Measurements from ENCODE around the gene USP20. TPM values are rescaled to one million over a fixed set of nuclear protein-coding genes. Genes with fewer than 3 reads are reported as not detected.

The USP20 gene
- total RNA-seq, 1 experiment from 2014 or later, result 17.1 TPM

- no TSS peak for BruUV-seq (replicated peaks)
- Mint-ChIP-seq H3K36me3 (ENCODE audit: insufficient read depth, unreplicated experiment) (peaks cover 17% of the 10 kb centered on the region), H3K4me1 (ENCODE audit: insufficient read depth, unreplicated experiment) (no peaks in the 10 kb centered on the region), H3K27ac (ENCODE audit: low read depth, unreplicated experiment) (no peak overlapping the region), H3K4me3 (ENCODE audit: unreplicated experiment) (no peak overlapping the region), H3K9me3 (ENCODE audit: unreplicated experiment) (no peaks in the 10 kb centered on the region), H3K27me3 (ENCODE audit: insufficient read depth, unreplicated experiment) (no peaks in the 10 kb centered on the region)
- no peak for TF ChIP-seq CTCF (IDR thresholded peaks at IDR 0.05; ENCODE audit: unreplicated experiment)
- CTCF ChIA-PET, result no interaction called here
- POLR2A ChIA-PET, result no interaction called here
- no peak for DNase-seq (ENCODE audit: unreplicated experiment)
- intact Hi-C loops (cut with micrococcal nuclease), result no loop called here
These were observed 39.2 kb downstream of the USP20 start for GRCh38 chr9:129874261-129875101.

- Mint-ChIP-seq H3K4me1 (ENCODE audit: insufficient read depth, unreplicated experiment) (no peaks in the 10 kb centered on the region), H3K4me3 (ENCODE audit: unreplicated experiment) (no peak overlapping the region), H3K27ac (ENCODE audit: low read depth, unreplicated experiment) (no peak overlapping the region), H3K36me3 (ENCODE audit: insufficient read depth, unreplicated experiment) (peaks cover 21% of the 10 kb centered on the region), H3K27me3 (ENCODE audit: insufficient read depth, unreplicated experiment) (no peaks in the 10 kb centered on the region), H3K9me3 (ENCODE audit: unreplicated experiment) (no peaks in the 10 kb centered on the region)
- intact Hi-C loops (cut with micrococcal nuclease), result no loop called here
- TF ChIP-seq CTCF (IDR thresholded peaks at IDR 0.05; ENCODE audit: unreplicated experiment), result peak; percentile 16
- POLR2A ChIA-PET, result no interaction called here
- no peak for DNase-seq (ENCODE audit: unreplicated experiment)
- CTCF ChIA-PET, result no interaction called here
- BruUV-seq (replicated peaks), result no TSS peak
These were observed 39.9 kb downstream of the USP20 start for GRCh38 chr9:129875181-129875611.

- TF ChIP-seq CTCF (IDR thresholded peaks at IDR 0.05; ENCODE audit: unreplicated experiment), result peak; percentile 2
- H3K36me3 Mint-ChIP-seq (ENCODE audit: insufficient read depth, unreplicated experiment), result peaks cover 21% of the 10 kb centered on the region
- no peaks in the 10 kb centered on the region for H3K27me3 Mint-ChIP-seq (ENCODE audit: insufficient read depth, unreplicated experiment)
- H3K4me3 Mint-ChIP-seq (ENCODE audit: unreplicated experiment), result no peak overlapping the region
- H3K9me3 Mint-ChIP-seq (ENCODE audit: unreplicated experiment), result no peaks in the 10 kb centered on the region
- no peak overlapping the region for H3K27ac Mint-ChIP-seq (ENCODE audit: low read depth, unreplicated experiment)
- POLR2A ChIA-PET, result no interaction called here
- no TSS peak for BruUV-seq (replicated peaks)
- CTCF ChIA-PET, result no interaction called here
- intact Hi-C loops (cut with micrococcal nuclease), result no loop called here
- DNase-seq (ENCODE audit: unreplicated experiment), result no peak
- no peaks in the 10 kb centered on the region for H3K4me1 Mint-ChIP-seq (ENCODE audit: insufficient read depth, unreplicated experiment)
These were observed 40.6 kb downstream of the USP20 start for GRCh38 chr9:129875687-129876395.

GRCh38 chr9:129876815-129877214, 41.6 kb downstream of the USP20 start:
- BruUV-seq (replicated peaks), result no TSS peak
- H3K27me3 Mint-ChIP-seq (ENCODE audit: insufficient read depth, unreplicated experiment), result no peaks in the 10 kb centered on the region

More at GRCh38 chr9:129876815-129877214, 41.6 kb downstream of the USP20 start:
- DNase-seq (ENCODE audit: unreplicated experiment), result no peak
- TF ChIP-seq CTCF (IDR thresholded peaks at IDR 0.05; ENCODE audit: unreplicated experiment), result no peak
- H3K9me3 Mint-ChIP-seq (ENCODE audit: unreplicated experiment), result no peaks in the 10 kb centered on the region
- H3K27ac Mint-ChIP-seq (ENCODE audit: low read depth, unreplicated experiment), result no peak overlapping the region
- H3K36me3 Mint-ChIP-seq (ENCODE audit: insufficient read depth, unreplicated experiment), result peaks cover 21% of the 10 kb centered on the region
- H3K4me1 Mint-ChIP-seq (ENCODE audit: insufficient read depth, unreplicated experiment), result no peaks in the 10 kb centered on the region
- POLR2A ChIA-PET, result no interaction called here
- CTCF ChIA-PET, result no interaction called here
- H3K4me3 Mint-ChIP-seq (ENCODE audit: unreplicated experiment), result no peak overlapping the region
- intact Hi-C loops (cut with micrococcal nuclease), result no loop called here

All from MCF 10A (cell line).